IMR-90 (cell line): Measurements from ENCODE around the gene RIOX2. TPM values are rescaled to one million over a fixed set of nuclear protein-coding genes. Genes with fewer than 3 reads are reported as not detected.

Source experiments
- ATAC-seq: fragments of 200-7000 bp; cut with Tn5 transposase; 2 replicates; pipeline ENCODE4 v1.9.1; 2020; ENCODE audit warnings: low read depth, mild to moderate bottlenecking, moderate library complexity
- BruUV-seq: library from RNA; stranded (reverse); fragments of 400-500 nt; replicated peaks from 2 replicates; lab custom pipeline; 2021; lab: Mats Ljungman, UMichigan
- CTCF ChIA-PET: fragments of 300-600 bp; formaldehyde crosslinking; extraction: SDS; loops from one replicate; lab custom pipeline; 2021; ENCODE audit warnings: antibody characterized with exemption; lab: Yijun Ruan, JAX
- POLR2A ChIA-PET: fragments of 300-600 bp; sonication (Branson Sonifier 250); formaldehyde crosslinking; loops from one replicate; lab custom pipeline; 2022; ENCODE audit warnings: antibody characterized with exemption; ENCODE audit not compliant: unreplicated experiment; lab: Charles Lee
- DNase-seq: peaks from one replicate; pipeline ENCODE4 v3.0.0; 2013
- H2AFZ ChIP-seq: replicated peaks from 2 replicates; pipeline ENCODE3; 2013; ENCODE audit warnings: low read length, mild to moderate bottlenecking; ENCODE audit not compliant: poor library complexity
- H2AK5ac ChIP-seq: 2 replicates; pipeline ENCODE4 v1.6.1; 2013; ENCODE audit warnings: low read depth, low read length, inconsistent platforms
- H2AK9ac ChIP-seq: replicated peaks from 2 replicates; pipeline ENCODE3; 2013; ENCODE audit warnings: mild to moderate bottlenecking, low read depth, low read length, moderate library complexity; ENCODE audit not compliant: poor library complexity
- H2BK120ac ChIP-seq: 2 replicates; pipeline ENCODE4 v1.6.1; 2013; ENCODE audit warnings: low read depth, low read length, inconsistent platforms
- H2BK15ac ChIP-seq: 3 replicates; pipeline ENCODE4 v1.6.1; 2013; ENCODE audit warnings: low read depth, low read length, inconsistent platforms
- H2BK20ac ChIP-seq: 2 replicates; pipeline ENCODE4 v1.6.1; 2013; ENCODE audit warnings: low read depth, mild to moderate bottlenecking, inconsistent platforms, low read length, moderate library complexity
- H2BK5ac ChIP-seq: 2 replicates; pipeline ENCODE4 v1.6.1; 2013; ENCODE audit warnings: mild to moderate bottlenecking, low read depth, low read length, inconsistent platforms; ENCODE audit not compliant: poor library complexity, severe bottlenecking
- H3K14ac ChIP-seq: replicated peaks from 2 replicates; pipeline ENCODE4 v1.6.1; 2013; ENCODE audit warnings: low read depth, low read length, inconsistent platforms
- H3K18ac ChIP-seq: 2 replicates; pipeline ENCODE4 v1.6.1; 2013; ENCODE audit warnings: low read depth, low read length, control low read depth
- H3K23ac ChIP-seq: 2 replicates; pipeline ENCODE4 v1.6.1; 2013; ENCODE audit warnings: low read depth, low read length, inconsistent platforms
- H3K27ac ChIP-seq: 2 replicates; pipeline ENCODE4 v1.5.1; 2013; ENCODE audit warnings: mild to moderate bottlenecking, control low read depth, low read length; ENCODE audit not compliant: insufficient read depth
- H3K27me3 ChIP-seq: 2 replicates; pipeline ENCODE4 v1.6.1; 2013; ENCODE audit warnings: low read length; ENCODE audit not compliant: control insufficient read depth, insufficient read depth
- H3K36me3 ChIP-seq: 2 replicates; pipeline ENCODE4 v1.6.1; 2013; ENCODE audit warnings: low read length, mixed read lengths; ENCODE audit not compliant: control insufficient read depth, insufficient read depth
- H3K4ac ChIP-seq: 2 replicates; pipeline ENCODE4 v1.6.1; 2013; ENCODE audit warnings: low read depth, low read length, inconsistent platforms
- H3K4me1 ChIP-seq: 2 replicates; pipeline ENCODE4 v1.6.1; 2013; ENCODE audit warnings: low read length, mixed read lengths; ENCODE audit not compliant: control insufficient read depth, insufficient read depth
- H3K4me2 ChIP-seq: 2 replicates; pipeline ENCODE4 v1.6.1; 2013; ENCODE audit warnings: low read depth, mild to moderate bottlenecking, control low read depth, low read length, moderate library complexity
- H3K4me3 ChIP-seq: 2 replicates; pipeline ENCODE4 v1.5.1; 2013; ENCODE audit warnings: low read depth, mild to moderate bottlenecking, control low read depth, low read length, moderate library complexity; ENCODE audit not compliant: insufficient read depth
- H3K56ac ChIP-seq: 2 replicates; pipeline ENCODE4 v1.6.1; 2013; ENCODE audit warnings: low read length, inconsistent platforms; ENCODE audit not compliant: insufficient read depth; ENCODE audit errors: extremely low read depth
- H3K79me1 ChIP-seq, 2 experiments: 2 replicates each; pipeline ENCODE4 v1.6.1; 2013; ENCODE audit warnings: low read length in 2 of 2, inconsistent platforms in 1 of 2, low read depth in 1 of 2
- H3K9ac ChIP-seq: 2 replicates; pipeline ENCODE4 v1.6.1; 2013; ENCODE audit warnings: low read depth, low read length, control low read depth
- H3K9me1 ChIP-seq: 2 replicates; pipeline ENCODE4 v1.6.1; 2013; ENCODE audit warnings: low read length, inconsistent platforms; ENCODE audit not compliant: insufficient read depth
- H3K9me3 ChIP-seq: 2 replicates; pipeline ENCODE4 v1.6.1; 2013; ENCODE audit warnings: low read length; ENCODE audit not compliant: control insufficient read depth, insufficient read depth
- H4K20me1 ChIP-seq: 2 replicates; pipeline ENCODE4 v1.6.1; 2013; ENCODE audit warnings: low read length, inconsistent platforms; ENCODE audit not compliant: insufficient read depth
- H4K5ac ChIP-seq: 2 replicates; pipeline ENCODE4 v1.6.1; 2013; ENCODE audit warnings: mild to moderate bottlenecking, low read depth, low read length, control low read depth
- H4K8ac ChIP-seq, 2 experiments: 2 replicates each; pipeline ENCODE4 v1.6.1; 2013; ENCODE audit warnings: low read depth in 2 of 2, low read length in 2 of 2, control low read depth in 1 of 2, inconsistent platforms in 1 of 2
- H4K91ac ChIP-seq: 2 replicates; pipeline ENCODE4 v1.6.1; 2013; ENCODE audit warnings: low read depth, low read length, inconsistent platforms; ENCODE audit not compliant: insufficient read depth
- CEBPB ChIP-seq: IDR thresholded peaks from 2 replicates; pipeline ENCODE4 v1.6.1; 2012; ENCODE audit warnings: low read depth, low read length, improper control_type of control experiment
- SMC3 ChIP-seq: fragments of 150-350 bp; IDR thresholded peaks from 2 replicates; pipeline ENCODE4 v1.6.1; 2016; ENCODE audit warnings: low read depth, mild to moderate bottlenecking, antibody characterized with exemption, low read length, moderate library complexity
- whole genome bisulfite sequencing, 2 experiments: methylation state at CpG; one replicate each; pipeline versions ENCODE4 v1.1.5 to v1.1.7; 2013; ENCODE audit warnings: missing lambda C conversion rate in 2 of 2; ENCODE audit not compliant: insufficient read length in 1 of 2; ENCODE audit errors: extremely low coverage in 2 of 2; 5-methylcytosine and 5-hydroxymethylcytosine counted together
- dilution Hi-C: fragments of 300-500 bp; cut with HindIII; formaldehyde crosslinking; loops from one replicate; pipeline ENCODE4 v1.14.3; 2018; ENCODE audit warnings: low sequenced_read_pairs; ENCODE audit not compliant: unreplicated experiment
- in situ Hi-C: fragments of 300-500 bp; cut with MboI; formaldehyde crosslinking; loops from 3 replicates; pipeline ENCODE4 v1.14.3; 2019; ENCODE audit warnings: low sequenced_read_pairs, inconsistent platforms, mixed read lengths
- intact Hi-C: fragments of 100-400 bp; cut with micrococcal nuclease; formaldehyde crosslinking; loops from 2 replicates; pipeline ENCODE4 v1.10.0; 2022
- polyA plus RNA-seq, 3 experiments: library from polyadenylated mRNA; depleted of rRNA; stranded (reverse); fragments of >200 nt; gene quantifications; 2 replicates each; pipeline ENCODE4 v1.2.3, GENCODE V29; 2012; ENCODE audit warnings: low replicate concordance in 1 of 3
- total RNA-seq: library from RNA; depleted of rRNA; stranded (reverse); fragments of >200 nt; gene quantifications from 2 replicates; pipeline ENCODE4 v1.2.3, GENCODE V29; 2012

Gene RIOX2
- total and polyA plus RNA-seq, 2 of the 4 experiments (the other 2 are of a cell fraction) = 17.2 to 26.7 TPM

- Histone ChIP-seq H3K18ac (no peak overlapping the region), H3K27me3 (no peaks in the 10 kb centered on the region), H2BK5ac (no peak overlapping the region), H3K14ac (no peak overlapping the region), H3K56ac (no peak overlapping the region), H2BK15ac (no peak overlapping the region), H2AK5ac (no peak overlapping the region), H3K36me3 (peaks cover 5% of the 10 kb centered on the region; the same call in 1 of the 2 replicates), H3K4ac (no peak overlapping the region), H2AK9ac (no peak overlapping the region), H4K8ac (no peak overlapping the region), H3K9ac (no peak overlapping the region), H3K79me1 (no peaks in the 10 kb centered on the region), H3K23ac (no peak overlapping the region), H2AFZ (no peak overlapping the region), H3K4me1 (no peaks in the 10 kb centered on the region), H3K4me3 (no peak overlapping the region), H2BK20ac (no peak overlapping the region), H4K20me1 (no peaks in the 10 kb centered on the region), H4K5ac (no peak overlapping the region), H4K91ac (no peak overlapping the region), H3K9me1 (no peaks in the 10 kb centered on the region), H3K9me3 (no peaks in the 10 kb centered on the region), H3K4me2 (no peak overlapping the region), H3K27ac (no peak overlapping the region), H2BK120ac (no peak overlapping the region)
- dilution Hi-C loops = no loop called here
- CTCF ChIA-PET = interaction anchor here (1.1 kb wide), 1 partner anchor 37 kb away, joined by 3 read pairs; no protein-coding TSS in a partner anchor
- TF ChIP-seq CEBPB (peak; percentile 56), SMC3 (no peak)
- POLR2A ChIA-PET = no interaction called here
- DNase-seq = peak; percentile 69
- ATAC-seq = peak; percentile 82
- in situ Hi-C loops = no loop called here
- intact Hi-C loops = no loop called here
- no TSS peak for BruUV-seq
- no CpG with 5 or more reads among the region's 3 CpGs for WGBS, 2 experiments
Measured at GRCh38 chr3:97917813-97918536, 54.3 kb downstream of the RIOX2 start.
